Measurements from ENCODE around the gene VWA5B2.
A peak's percentile ranks its signal among the peaks of the same experiment; 100 is the strongest.

Gene VWA5B2

DNA sequence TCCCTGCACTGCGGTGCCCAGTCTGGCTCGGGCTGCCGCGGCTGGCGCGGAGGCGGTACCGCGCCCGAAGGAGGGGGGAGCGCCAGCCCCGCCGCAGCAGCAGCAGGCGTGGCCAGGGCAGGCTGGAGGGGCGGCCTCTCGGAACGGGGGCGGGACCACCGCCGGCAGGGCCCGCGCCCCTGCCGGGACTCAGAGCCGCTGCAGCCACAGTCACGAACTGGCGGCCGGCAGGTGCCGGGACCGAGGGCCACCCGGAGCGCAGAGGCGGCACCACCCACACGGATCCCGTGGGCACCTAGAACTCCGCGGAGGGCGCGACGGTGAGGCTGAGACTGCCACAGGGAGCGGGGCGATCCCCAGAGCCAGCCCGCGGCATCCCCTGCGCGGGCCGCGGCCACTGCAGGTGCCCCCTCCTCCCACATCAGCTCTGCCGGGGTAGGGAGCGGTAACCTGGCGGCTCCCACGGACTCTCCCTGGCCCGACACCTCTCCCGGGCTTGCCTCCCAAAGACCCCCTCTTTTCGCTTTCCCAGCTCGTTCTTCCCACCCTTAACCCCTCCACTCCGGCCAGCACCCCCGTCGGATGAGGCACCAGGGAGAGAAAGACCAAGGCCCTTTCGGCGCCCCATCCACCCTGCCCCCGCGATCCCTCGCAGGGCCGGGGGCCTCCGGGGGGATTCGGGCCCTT, at the start of gene VWA5B2:
Gene VWA5B2, plus strand, starts transcription at position 192 of the 687 bp plus-strand sequence. CDS start 944 bp downstream, outside the sequence.
- TF ChIP-seq CTCF (IDR thresholded peaks at IDR 0.05; ENCODE audit: insufficient read depth, low read length, missing control alignments) = no peak
- CTCF ChIA-PET = interaction anchor here (1.1 to 2.9 kb wide), 7 partner anchors 11 to 35 kb away, joined by 3 to 21 read pairs (median 6); no protein-coding TSS in a partner anchor
- peak within 1 kb of the TSS; percentile 40 for H3K4me3 ChIP-seq (ENCODE audit: low read depth, low read length)
- DNase-seq (ENCODE audit: low read depth, low spot score) = no peak
- POLR2A ChIA-PET = no interaction called here

GRCh38 chr3:184180165-184180564, 49.2 kb upstream of the VWA5B2 start:
- ChIA-PET CTCF (interaction anchor here (0.6 to 2.6 kb wide), 6 partner anchors 23 to 70 kb away, joined by 3 to 8 read pairs (median 4); partner anchors contain the start of genes EEF1AKMT4 and EIF2B5), POLR2A (interaction anchor here (1.1 to 1.2 kb wide), 2 partner anchors 9 to 62 kb away, joined by 3 read pairs; no protein-coding TSS in a partner anchor)
- H3K4me3 ChIP-seq (ENCODE audit: low read depth, low read length) = no peak overlapping the region
- no peak for TF ChIP-seq CTCF (IDR thresholded peaks at IDR 0.05; ENCODE audit: insufficient read depth, low read length, missing control alignments)
- no peak for DNase-seq (ENCODE audit: low read depth, low spot score)

- POLR2A ChIA-PET = interaction anchor here (0.8 kb wide), 1 partner anchor 51 kb away, joined by 3 read pairs; no protein-coding TSS in a partner anchor
- no peak for DNase-seq (ENCODE audit: low read depth, low spot score)
- H3K4me3 ChIP-seq (ENCODE audit: low read depth, low read length) = no peak overlapping the region
- TF ChIP-seq CTCF (IDR thresholded peaks at IDR 0.05; ENCODE audit: insufficient read depth, low read length, missing control alignments) = no peak
- CTCF ChIA-PET = interaction anchor here (0.7 to 2.6 kb wide), 6 partner anchors 12 to 286 kb away, joined by 3 to 8 read pairs (median 3); no protein-coding TSS in a partner anchor
Observed at GRCh38 chr3:184181596-184181995, 47.8 kb upstream of the VWA5B2 start.

DNA sequence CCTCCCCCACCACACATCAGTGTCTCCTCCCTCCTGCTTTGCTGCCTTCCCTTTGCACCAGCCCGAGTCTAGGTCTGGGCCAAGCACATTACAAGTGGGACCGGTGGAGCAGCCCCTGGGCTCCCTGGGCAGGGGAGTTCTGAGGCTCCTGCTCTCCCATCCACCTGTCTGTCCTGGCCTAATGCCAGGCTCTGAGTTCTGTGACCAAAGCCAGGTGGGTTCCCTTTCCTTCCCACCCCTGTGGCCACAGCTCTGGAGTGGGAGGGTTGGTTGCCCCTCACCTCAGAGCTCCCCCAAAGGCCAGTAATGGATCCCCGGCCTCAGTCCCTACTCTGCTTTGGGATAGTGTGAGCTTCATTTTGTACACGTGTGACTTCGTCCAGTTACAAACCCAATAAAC, 45.7 kb upstream of the VWA5B2 start:
- no peak overlapping the region for H3K4me3 ChIP-seq (ENCODE audit: low read depth, low read length)
- CTCF ChIA-PET = interaction anchor here (1.0 to 1.4 kb wide), 2 partner anchors 39 to 169 kb away, joined by 3 read pairs; no protein-coding TSS in a partner anchor
- POLR2A ChIA-PET = interaction anchor here (0.6 to 1.3 kb wide), 3 partner anchors 14 to 57 kb away, joined by 3 to 4 read pairs (median 3); no protein-coding TSS in a partner anchor
- no peak for TF ChIP-seq CTCF (IDR thresholded peaks at IDR 0.05; ENCODE audit: insufficient read depth, low read length, missing control alignments)
- DNase-seq (ENCODE audit: low read depth, low spot score) = no peak

- no peak for TF ChIP-seq CTCF (IDR thresholded peaks at IDR 0.05; ENCODE audit: insufficient read depth, low read length, missing control alignments)
- CTCF ChIA-PET = interaction anchor here (1.0 to 1.4 kb wide), 2 partner anchors 40 to 170 kb away, joined by 3 read pairs; no protein-coding TSS in a partner anchor
- DNase-seq (ENCODE audit: low read depth, low spot score) = no peak
- POLR2A ChIA-PET = interaction anchor here (1.5 to 3.2 kb wide), 2 partner anchors 8 to 75 kb away, joined by 5 to 43 read pairs; no protein-coding TSS in a partner anchor
- no peak overlapping the region for H3K4me3 ChIP-seq (ENCODE audit: low read depth, low read length)
Observed at GRCh38 chr3:184184546-184185230, 44.7 kb upstream of the VWA5B2 start.
